GM18511 (cell line): ENCODE measurements around the gene ERRFI1.
"Not testable (repeated sequence)": the region's sequence is repeated elsewhere in the genome, so short reads cannot be mapped to it uniquely, and the experiment has no call there.

Experiments used
- ATAC-seq: cut with Tn5 transposase; IDR thresholded peaks from one replicate; pipeline ENCODE4 v1.9.1; 2021; ENCODE audit warnings: mild to moderate bottlenecking, moderate library complexity; ENCODE audit not compliant: unreplicated experiment

The ERRFI1 gene, protein sequence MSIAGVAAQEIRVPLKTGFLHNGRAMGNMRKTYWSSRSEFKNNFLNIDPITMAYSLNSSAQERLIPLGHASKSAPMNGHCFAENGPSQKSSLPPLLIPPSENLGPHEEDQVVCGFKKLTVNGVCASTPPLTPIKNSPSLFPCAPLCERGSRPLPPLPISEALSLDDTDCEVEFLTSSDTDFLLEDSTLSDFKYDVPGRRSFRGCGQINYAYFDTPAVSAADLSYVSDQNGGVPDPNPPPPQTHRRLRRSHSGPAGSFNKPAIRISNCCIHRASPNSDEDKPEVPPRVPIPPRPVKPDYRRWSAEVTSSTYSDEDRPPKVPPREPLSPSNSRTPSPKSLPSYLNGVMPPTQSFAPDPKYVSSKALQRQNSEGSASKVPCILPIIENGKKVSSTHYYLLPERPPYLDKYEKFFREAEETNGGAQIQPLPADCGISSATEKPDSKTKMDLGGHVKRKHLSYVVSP

DNA sequence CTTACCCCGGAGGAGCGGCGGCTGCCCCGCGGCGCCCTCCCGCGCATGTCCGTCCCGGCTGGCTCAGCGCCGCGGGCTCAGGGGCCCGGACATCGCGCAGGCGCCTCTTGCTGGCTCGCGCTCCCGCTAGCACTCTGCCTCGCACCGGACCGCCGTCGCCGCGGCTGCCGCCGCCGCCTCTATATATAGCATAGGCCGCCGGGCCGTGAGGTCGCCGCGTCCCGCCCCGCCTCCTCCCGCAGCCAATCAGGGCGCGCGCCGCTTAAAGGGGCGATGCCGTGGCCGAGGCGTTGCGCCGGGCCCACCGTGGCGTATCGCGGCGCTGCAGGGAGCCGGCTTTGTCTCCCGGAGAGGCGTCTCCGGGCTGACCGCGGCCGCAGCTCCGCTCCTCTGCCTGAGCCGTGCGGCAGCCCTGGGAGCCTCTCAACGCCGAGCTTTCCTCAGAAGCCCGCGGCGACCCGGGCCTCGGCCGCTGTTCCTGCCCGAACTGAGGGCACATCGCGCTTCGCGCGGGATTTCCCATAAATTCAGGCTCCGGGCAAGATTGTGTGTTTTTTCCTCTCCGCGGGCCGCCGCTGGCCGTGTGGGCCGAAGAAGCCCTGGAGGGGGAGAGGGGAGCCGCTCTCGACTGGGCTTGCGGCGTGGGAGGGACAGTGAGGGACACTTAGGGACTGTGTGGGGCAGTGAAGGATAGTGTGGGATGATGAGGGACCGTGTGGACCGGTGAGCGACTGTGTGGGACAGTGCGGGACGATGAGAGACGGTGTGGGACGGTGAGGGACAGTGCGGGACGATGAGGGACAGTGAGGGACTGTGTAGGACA lies at the start of gene ERRFI1:
TSS of gene ERRFI1 (minus strand) at position 157 of the 823 bp plus-strand sequence. CDS start 10,690 bp downstream, outside the sequence.
- peak; percentile 90 for ATAC-seq

DNA sequence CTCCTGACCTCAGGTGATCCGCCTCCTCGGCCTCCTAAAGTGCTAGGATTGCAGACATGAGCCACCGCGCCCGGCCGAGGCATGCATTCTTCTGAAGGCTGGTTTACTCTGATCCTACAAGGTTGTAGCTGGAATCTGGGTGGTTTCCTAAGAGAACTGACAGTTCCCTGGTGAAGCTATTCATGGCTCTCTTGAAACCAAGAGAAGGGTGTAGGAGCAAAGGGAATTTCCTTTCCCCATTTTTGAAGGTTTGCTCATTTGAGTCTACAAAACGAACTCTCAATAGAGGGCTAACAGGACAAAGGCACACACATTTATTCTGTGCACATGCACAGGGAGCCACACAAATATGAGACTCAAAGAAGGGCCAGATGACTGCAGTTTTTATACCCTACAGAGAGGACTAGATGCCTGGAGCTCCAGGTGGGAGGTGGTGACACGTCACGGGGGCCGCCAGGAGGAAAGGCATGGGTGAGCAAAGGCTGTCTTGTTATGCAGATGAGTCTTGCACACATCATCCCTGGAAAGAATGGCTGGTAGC lies 49.5 kb upstream of the ERRFI1 start:
- ATAC-seq = no peak

- ATAC-seq = no peak
Observed at GRCh38 chr1:8073112-8073855, 47.2 kb upstream of the ERRFI1 start.

- no peak for ATAC-seq
Observed at GRCh38 chr1:8070381-8070811, 44.3 kb upstream of the ERRFI1 start.

DNA sequence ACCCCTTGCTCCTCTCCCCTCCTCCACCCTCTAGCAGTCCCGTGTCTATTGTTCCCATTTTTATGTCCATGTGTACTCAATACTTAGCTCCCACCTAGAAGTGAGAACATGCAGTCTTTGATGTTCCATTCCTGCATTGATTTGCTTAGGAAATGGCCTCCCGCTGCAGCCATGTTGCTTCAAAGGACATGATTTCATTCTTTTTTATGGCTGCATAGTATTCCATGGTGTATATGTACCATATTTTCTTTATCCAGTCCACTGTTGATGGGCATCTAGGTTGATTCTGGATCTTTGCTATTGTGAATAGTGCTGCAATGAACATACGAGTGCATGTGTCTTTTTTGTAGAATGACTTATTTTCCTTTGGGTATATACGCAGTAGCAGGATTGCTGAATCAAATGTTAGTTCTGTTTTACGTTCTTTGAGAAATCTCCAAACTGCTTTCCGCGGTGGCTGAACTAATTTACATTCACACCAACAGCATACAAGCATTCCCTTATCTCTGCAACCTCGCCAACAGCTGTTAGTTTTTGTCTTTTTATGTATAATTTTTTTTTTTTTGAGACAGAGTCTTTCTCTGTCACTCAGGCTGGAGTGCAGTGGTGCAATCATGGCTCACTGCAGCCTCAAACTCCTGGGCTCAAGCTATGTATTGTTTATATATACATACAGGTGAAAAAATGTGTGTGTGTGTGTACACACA lies 43.7 kb upstream of the ERRFI1 start:
- not testable (repeated sequence) for ATAC-seq

DNA sequence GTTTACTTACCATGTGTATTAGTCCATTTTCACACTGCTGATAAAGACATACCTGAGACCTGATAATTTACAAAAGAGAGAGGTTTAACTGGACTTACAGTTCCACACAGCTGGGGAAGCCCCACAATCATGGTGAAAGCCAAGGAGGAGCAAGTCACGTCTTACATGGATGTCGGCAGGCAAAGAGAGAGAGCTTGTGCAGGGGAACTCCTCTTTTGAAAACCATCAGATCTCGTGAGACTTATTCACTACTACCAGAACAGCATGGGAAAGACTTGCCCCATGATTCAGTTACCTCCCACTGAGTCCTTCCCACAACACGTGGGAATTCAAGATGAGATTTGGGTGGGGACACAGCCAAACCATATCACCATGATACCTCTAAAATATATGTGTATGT lies 39.3 kb upstream of the ERRFI1 start:
- no peak for ATAC-seq

DNA sequence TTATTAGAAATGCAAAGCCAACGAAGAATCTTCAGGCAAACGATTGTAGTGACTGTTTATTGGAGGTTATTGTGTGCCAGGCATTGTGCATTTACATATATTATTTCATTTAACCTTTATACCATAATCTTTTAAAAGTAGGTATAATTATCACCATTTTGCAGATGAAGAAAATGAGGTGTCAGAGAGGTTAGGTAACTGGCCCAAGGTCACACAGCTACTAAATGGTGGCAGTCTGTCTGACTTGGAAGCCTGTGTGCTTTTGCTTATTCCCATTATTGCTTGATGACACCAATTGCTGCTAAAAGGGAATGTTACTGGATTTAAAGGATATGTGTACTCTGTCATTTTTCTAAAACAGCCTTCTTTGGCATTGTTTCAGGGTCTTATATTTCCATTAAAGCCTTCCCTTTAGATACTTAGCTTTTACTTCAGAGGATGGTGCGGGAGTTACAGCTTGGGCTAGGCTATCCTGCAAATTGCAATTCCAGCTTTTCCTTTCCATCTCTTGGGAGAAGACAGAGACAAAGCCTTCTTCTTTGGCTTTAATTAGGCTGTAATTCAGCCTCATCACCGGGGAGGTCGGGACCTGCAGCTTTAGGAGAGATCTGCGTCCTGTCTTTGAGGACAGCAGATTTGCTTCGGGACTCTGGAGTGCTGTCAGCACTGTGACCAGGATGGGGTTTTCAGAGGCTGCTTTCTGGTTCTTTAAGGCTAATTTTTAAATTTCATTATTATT lies 37.4 kb upstream of the ERRFI1 start:
- no peak for ATAC-seq

DNA sequence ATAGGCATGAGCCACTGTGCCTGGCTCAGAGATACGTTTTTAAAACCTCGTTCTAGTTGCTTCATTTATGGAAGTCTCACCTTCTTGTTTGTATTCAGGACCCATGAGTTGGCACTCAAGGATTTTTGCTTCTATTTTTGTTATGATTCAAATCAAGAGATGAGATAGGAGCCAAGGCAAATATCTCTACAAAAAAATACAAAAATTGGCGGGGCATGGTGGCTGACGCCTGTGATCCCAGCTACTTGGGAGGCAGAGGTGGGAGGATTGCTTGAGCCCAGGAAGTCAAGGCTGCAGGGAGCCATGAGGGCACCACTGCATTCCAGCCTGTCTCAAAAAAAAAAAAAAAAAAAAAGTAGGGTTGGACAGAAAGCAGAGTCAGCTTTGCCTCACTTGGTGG lies 36.8 kb upstream of the ERRFI1 start:
- ATAC-seq = no peak

- no peak for ATAC-seq
Observed at GRCh38 chr1:8061673-8062386, 35.7 kb upstream of the ERRFI1 start.

GRCh38 chr1:8061210-8061609 lies 35.1 kb upstream of the ERRFI1 start:
- no peak for ATAC-seq

GRCh38 chr1:8059161-8059622 lies 33.1 kb upstream of the ERRFI1 start:
- ATAC-seq = no peak

GRCh38 chr1:8057779-8058178 lies 31.7 kb upstream of the ERRFI1 start:
- not testable (repeated sequence) for ATAC-seq

- ATAC-seq = no peak
Observed at GRCh38 chr1:8055973-8056372, 29.9 kb upstream of the ERRFI1 start.

DNA sequence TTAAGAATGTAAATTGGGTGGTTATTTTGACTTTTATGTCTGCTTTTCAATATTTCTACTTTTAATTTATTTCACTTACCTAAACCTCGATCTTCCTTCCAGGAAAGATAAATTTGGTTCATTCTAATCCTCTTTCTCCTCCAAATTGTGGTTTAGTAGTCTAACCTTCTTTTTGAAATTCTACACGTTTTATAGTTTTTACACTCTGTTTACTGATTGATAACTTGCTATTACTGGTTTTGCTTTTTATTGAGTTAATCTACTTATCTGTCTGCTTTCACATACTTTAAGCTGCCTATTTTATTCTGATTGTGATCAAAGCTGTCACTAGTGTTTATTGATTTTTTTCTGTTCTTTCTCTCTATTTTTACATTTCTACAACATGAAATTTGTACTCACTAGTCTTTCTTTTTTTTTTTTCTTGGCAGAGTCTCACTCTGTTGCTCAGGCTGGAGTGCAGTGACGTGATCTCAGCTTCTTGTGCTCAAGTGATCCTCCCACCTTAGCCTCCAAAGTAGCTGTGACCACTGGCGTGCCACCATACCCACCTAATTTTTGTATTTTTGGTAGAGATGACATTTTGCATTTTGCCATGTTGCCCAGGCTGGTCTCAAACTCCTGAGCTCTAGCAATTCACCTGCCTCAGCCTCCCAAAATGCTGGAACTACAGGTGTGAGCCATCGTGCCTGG lies 27.9 kb upstream of the ERRFI1 start:
- no peak for ATAC-seq

DNA sequence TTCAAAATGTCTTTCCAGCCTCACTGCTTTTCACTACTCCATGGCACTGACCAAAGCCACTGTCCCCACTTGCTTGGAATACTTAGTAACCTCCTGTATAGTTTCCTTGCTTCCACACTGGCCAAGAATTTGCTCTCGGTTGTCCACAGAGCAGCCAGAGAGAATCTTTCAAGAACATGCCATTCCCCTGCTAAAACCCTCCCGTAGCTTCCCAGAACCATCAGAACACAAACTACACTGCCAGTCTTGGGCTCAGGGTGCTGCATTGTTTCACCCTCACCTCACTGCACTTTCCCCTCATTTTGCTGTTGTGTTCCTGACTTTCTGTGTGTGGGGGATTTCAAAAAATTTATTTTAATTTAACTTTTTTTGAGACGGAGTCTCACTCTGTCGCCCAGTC lies 25.5 kb upstream of the ERRFI1 start:
- ATAC-seq = no peak

DNA sequence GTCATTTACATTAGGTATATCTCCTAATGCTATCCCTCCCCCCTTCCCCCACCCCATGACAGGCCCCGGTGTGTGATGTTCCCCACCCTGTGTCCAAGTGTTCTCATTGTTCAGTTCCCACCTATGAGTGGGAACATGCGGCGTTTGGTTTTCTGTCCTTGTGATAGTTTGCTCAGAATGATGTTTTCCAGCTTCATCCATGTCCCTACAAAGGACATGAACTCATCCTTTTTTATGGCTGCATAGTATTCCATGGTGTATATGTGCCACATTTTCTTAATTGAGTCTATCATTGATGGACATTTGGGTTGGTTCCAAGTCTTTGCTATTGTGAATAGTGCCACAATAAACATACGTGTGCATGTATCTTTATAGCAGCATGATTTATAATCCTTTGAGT lies 23.1 kb upstream of the ERRFI1 start:
- ATAC-seq = not testable (repeated sequence)

GRCh38 chr1:8047686-8048445 lies 21.8 kb upstream of the ERRFI1 start:
- no peak for ATAC-seq
